Measurements from ENCODE around the gene AZU1. TPM values are rescaled to one million over a fixed set of nuclear protein-coding genes. Genes with fewer than 3 reads are reported as not detected.

The AZU1 gene
- total RNA-seq, 1 experiment from 2014 or later = 1.6 TPM

DNA sequence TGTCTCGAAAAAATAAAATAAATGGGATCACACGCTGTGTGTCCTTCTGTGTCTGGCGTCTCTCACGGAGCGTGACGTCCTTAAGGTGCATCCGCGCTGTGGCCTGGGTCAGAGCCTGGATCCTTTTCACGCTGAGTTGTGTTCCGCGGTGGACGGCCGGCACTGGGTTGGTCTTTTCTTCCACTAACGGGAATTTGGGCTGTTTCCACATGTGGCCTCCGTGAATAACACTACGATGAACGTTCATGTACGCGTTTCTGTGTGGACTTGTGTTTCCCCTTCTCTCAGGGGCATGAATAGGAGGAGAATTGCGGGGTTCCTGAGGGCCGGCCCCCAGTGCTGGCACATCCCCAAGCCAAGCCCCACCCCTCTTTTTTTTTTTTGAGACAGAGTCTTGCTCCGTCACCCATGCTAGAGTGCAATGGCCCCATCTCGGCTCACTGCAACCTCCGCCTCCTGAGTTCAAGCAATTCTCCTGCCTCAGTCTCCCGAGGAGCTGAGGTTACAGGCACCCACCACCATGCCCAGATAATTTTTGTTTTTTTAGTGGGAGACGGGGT lies 36.5 kb upstream of the AZU1 start:
- H2AFZ ChIP-seq (ENCODE audit: low read length) = no peak overlapping the region
- no peak overlapping the region for H4K8ac ChIP-seq (replicated peaks; ENCODE audit: insufficient read length, low read depth, low read length)
- no peaks in the 10 kb centered on the region for H4K20me1 ChIP-seq (ENCODE audit: control insufficient read depth, insufficient read depth, insufficient read length)
- H3K14ac ChIP-seq (ENCODE audit: insufficient read depth, low read length) = no peak overlapping the region
- H4K91ac ChIP-seq (ENCODE audit: insufficient read length, low read depth, low read length) = no peak overlapping the region
- H3K23ac ChIP-seq (ENCODE audit: insufficient read length, low read depth, low read length) = no peak overlapping the region
- no CpG with 5 or more reads among the region's 26 CpGs for WGBS (ENCODE audit: extremely low coverage, insufficient read length, low lambda C conversion rate)
- no peak overlapping the region for H2AK5ac ChIP-seq (ENCODE audit: insufficient read length, low read length)
- H3K23me2 ChIP-seq (ENCODE audit: insufficient read length, low read depth, low read length, poor library complexity, severe bottlenecking) = no peaks in the 10 kb centered on the region
- TF ChIP-seq CTCF (conservative IDR thresholded peaks at IDR 0.05) = no peak
- H3K4me1 ChIP-seq (ENCODE audit: insufficient read depth, low read length) = no peaks in the 10 kb centered on the region; the same call in 1 of the 2 replicates
- Mint-ChIP-seq H3K4me3 (no peak overlapping the region; a peak in 3 of 5 replicates), H3K36me3 (ENCODE audit: insufficient read depth in 1 of 3, low read depth in 3 of 3) (no peaks in the 10 kb centered on the region), H3K9me3 (no peaks in the 10 kb centered on the region), H3K27me3 (ENCODE audit: low read depth) (no peaks in the 10 kb centered on the region), H3K4me1 (peaks cover 22 to 34% of the 10 kb centered on the region in 2 experiments), H3K27ac (peak overlapping the region in 1 of 3 experiments; percentile 82; a peak in 1 of 7 replicates)
- no peak overlapping the region for H2BK120ac ChIP-seq (ENCODE audit: low read depth, low read length, poor library complexity, severe bottlenecking)
- H3K79me2 ChIP-seq (ENCODE audit: insufficient read depth, low read length) = no peaks in the 10 kb centered on the region
- no peak overlapping the region for H2BK15ac ChIP-seq (ENCODE audit: low read depth, low read length)
- H3K4ac ChIP-seq (ENCODE audit: low read depth, low read length) = no peak overlapping the region
- no peak overlapping the region for H2BK5ac ChIP-seq (ENCODE audit: insufficient read length, low read length)
- no peaks in the 10 kb centered on the region for H3K27me3 ChIP-seq (ENCODE audit: insufficient read depth, low read length)
- H3K79me1 ChIP-seq (ENCODE audit: insufficient read depth, low read depth, low read length, poor library complexity, severe bottlenecking) = no peaks in the 10 kb centered on the region
- H3K4me2 ChIP-seq (ENCODE audit: insufficient read depth, insufficient read length, low read length) = no peak overlapping the region
- no peak for DNase-seq
- no peak overlapping the region for H3T11ph ChIP-seq (ENCODE audit: low read length)
- H4K5ac ChIP-seq (ENCODE audit: insufficient read length, low read depth, low read length) = no peak overlapping the region
- no peak overlapping the region for H2BK12ac ChIP-seq (ENCODE audit: insufficient read length, low read depth, low read length)
- no peak overlapping the region for H3K27ac ChIP-seq (ENCODE audit: insufficient read length, low read depth, low read length)
- H2BK20ac ChIP-seq (ENCODE audit: low read depth, low read length, poor library complexity, severe bottlenecking) = no peak overlapping the region
- no peak overlapping the region for H3K18ac ChIP-seq (ENCODE audit: insufficient read length, low read depth, low read length)
- no peak overlapping the region for H3K56ac ChIP-seq (ENCODE audit: insufficient read length, low read depth, low read length)
- no peaks in the 10 kb centered on the region for H3K9me3 ChIP-seq (ENCODE audit: control insufficient read depth, low read depth, low read length)
- no peak overlapping the region for H3K9ac ChIP-seq (ENCODE audit: extremely low read depth, insufficient read length, low read length)
